HTERT RPE-1 (cell line): ENCODE results near the gene CD83.

ENCODE experiments used
- in situ Hi-C: fragments of 300-500 bp; cut with MboI; formaldehyde crosslinking; loops from 4 replicates; pipeline ENCODE4 v1.14.3; 2020; ENCODE audit warnings: low sequenced_read_pairs

Gene CD83

DNA sequence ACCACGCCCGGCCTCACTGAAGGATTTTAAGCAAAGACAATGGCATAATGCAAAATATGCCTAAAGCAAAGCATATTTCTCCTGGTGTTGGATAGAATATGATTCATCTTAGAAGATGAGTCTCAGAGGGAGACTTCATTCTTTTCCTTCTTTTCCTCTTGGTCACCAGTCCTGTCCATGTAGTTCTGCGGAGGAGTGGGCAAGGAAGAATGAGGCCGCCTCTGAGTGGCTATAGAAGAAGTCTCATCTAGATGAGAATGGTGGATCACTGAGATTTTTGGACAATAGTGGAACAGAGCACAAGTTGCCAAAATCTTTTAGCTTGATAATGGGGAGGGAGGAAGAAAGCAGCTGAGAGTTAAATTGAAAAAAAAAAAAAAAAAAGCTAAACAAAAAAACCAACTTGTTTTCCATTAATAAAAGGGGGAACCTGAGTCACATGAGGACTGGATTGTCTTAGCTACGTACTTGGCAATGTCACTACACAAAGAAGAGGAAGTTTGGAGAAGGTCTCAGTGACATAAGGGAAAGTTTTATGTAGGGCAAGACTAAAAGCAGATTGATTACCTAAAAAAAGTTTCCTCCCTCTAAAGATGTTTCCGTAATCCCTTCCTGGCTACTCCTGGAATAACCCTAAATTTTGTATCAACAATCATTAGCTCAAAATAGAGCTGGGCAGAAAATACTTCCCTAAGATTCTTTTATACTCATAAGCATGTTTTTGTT lies 6.0 kb downstream of the CD83 start:
- in situ Hi-C loops: no loop called here

DNA sequence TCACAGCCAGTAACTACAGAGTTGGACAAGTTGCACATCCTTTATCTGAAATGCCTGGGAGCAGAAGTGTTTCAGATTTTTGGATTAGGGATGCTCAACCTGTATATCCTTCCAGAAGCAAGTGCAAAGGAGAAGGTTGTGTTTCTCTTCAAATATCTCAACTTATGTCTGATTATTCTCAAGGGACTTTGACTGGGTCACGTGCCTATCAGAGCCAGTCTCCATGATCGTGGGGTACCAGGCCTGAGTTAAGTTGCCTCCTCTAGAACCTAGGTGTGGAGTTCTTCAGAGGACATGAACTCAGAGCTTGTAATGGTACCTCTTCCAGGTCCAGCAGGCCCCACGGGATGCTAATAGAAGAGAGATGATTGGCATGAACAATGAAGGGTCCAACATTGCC lies 7.8 kb downstream of the CD83 start:
- in situ Hi-C loops: no loop called here

DNA sequence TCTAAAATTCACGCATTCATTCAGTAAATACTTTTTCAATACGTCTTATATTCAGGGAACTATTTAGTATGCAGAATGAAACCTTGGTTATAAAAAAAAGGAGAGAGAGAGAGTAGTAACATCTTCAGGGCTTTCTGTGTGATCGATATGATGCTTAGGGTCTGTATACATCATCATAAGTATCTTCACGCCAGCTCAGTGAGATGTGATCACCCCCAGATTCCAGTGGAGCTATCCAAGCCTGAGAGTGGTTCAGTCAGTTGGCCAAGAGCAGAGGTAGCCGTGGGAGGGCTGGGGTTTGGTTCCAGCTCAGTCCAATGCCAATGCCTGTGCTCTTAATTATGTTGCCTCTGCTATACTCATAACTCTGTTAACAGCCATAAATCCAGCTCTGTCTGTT lies 8.6 kb downstream of the CD83 start:
- in situ Hi-C loops: no loop called here

- in situ Hi-C loops: no loop called here
Measured at GRCh38 chr6:14127611-14128010, 10.0 kb downstream of the CD83 start.

- in situ Hi-C loops: no loop called here
Measured at GRCh38 chr6:14128012-14128411, 10.4 kb downstream of the CD83 start.

DNA sequence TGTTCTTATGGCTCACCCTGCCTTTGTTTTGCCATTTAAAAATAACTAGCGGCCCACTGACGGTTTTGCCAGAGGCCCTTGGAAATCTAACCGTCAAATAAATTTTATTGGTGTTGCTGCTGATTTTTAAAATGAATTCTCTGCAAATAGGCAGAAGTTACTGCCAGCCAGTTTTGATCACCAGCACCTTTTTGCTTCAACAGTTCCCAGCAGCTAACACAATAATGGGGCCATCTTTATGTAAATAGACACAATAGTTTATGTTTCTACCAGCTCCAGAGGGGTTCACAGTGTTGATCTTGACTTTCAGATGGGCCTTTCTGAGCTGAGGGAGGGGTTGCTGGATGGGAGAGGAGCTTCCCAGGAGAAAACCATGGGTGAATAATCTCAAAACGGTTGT lies 11.2 kb downstream of the CD83 start:
- in situ Hi-C loops: no loop called here

DNA sequence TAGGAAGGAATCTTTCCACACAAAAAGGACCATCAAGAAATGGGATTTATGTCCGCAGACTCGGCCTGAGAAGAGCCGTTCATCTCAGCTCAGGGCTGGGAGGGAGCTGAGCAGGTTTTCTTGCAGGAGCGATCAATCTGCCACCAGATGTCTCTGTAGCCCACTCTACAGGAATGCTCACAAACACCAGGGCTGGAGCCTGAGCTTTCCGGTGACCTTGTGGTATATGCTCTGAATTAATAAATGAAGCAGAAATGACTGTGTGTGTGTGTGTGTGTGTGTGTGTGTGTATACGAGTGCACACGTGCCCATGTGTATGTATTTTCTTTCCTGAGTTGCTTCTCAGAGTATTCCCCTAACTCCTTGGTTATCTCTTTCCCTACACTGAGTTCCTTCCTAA lies 12.0 kb downstream of the CD83 start:
- in situ Hi-C loops: no loop called here

GRCh38 chr6:14130435-14131075 lies 13.0 kb downstream of the CD83 start:
- in situ Hi-C loops: no loop called here

- in situ Hi-C loops: no loop called here
Measured at GRCh38 chr6:14131579-14131978, 14.0 kb downstream of the CD83 start.

DNA sequence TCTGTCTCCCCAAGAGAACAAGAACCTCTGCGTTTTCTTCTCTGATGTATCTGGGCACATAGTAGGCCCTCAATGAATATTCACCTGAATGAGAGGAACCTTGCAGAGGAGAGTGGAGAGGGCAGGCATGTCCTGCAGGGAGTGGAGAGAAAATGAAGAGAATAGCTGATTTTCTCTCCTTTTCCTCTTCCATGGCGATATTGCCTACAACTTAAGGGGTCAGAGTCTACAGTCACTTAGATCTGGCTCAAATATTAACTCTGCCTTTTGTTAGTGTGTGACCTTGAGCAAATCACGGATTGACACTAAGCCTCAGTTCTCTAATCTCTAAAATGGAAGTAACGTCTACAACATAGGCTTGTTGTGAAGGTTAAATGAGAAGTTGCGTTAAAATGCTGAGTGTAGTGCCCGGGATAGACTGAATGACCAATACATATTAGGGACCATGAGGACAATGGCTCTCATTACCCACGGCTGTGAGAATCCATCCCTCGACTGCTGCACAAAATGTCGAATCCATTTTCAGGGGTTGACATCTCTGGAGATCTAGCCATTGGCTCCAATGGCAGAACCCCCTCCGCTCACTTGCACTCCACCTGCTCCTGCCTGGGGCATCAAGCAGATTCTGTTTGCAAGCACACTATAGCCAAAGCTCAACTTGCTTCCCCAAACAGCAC lies 14.8 kb downstream of the CD83 start:
- in situ Hi-C loops: no loop called here

GRCh38 chr6:14132921-14133275 lies 15.3 kb downstream of the CD83 start:
- in situ Hi-C loops: no loop called here

GRCh38 chr6:14134211-14134910 lies 16.8 kb downstream of the CD83 start:
- in situ Hi-C loops: no loop called here

DNA sequence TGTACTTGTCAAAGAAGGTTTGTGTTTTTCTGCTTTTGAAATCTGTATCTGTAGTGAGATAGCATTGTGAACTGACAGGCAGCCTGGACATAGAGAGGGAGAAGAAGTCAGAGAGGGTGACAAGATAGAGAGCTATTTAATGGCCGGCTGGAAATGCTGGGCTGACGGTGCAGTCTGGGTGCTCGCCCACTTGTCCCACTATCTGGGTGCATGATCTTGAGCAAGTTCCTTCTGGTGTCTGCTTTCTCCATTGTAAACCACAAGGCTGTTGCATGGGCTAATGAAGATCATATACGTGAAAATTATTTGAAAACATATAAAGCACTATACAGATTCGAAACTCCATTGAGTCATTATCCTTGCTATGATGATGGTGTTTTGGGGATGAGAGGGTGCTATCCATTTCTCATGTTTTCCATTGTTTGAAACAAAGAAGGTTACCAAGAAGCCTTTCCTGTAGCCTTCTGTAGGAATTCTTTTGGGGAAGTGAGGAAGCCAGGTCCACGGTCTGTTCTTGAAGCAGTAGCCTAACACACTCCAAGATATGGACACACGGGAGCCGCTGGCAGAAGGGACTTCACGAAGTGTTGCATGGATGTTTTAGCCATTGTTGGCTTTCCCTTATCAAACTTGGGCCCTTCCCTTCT lies 18.4 kb downstream of the CD83 start:
- in situ Hi-C loops: no loop called here

DNA sequence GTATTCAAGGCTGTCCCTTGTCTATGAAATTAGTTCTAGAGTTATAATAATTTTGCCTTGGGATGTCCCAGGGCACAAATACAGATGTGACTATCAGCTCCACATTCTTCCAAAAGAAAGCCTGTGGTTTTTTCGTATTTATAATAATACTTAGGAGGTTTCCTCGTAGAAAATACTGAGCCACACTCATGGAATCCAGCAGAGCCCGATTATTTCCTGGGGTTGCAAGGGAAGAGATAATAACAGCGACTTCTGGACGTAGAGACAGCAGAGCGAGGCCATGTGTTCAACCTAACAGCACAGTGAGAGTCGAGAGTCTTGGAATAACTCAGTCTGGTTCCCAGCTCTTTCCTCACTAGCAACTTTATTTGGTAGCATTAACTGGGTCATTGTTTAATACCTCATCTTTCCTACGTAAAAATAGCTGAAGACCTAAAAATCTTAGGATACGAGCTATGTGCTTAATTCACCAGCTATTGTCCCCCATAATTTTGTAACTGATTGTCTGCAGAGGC lies 21.2 kb downstream of the CD83 start:
- in situ Hi-C loops: no loop called here

GRCh38 chr6:14141351-14142062 lies 23.9 kb downstream of the CD83 start:
- in situ Hi-C loops: no loop called here

DNA sequence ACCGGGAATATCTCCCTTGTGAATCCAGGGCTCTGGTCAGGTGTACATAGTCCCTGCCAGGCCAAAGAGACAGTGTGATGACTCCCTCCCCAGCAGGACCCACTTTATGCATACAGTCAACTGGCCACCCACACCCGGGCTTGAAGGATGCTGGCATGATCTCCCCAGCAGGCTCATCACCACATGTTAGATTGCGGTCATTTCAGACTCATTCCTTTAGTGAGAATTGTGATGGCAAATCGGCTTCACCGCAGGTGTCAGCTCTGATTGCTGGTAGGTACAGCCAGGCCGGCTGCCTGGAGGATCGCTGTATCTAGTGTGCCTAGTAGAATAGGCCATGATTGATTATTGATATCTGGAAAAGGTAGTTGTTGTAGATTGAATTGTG lies 24.5 kb downstream of the CD83 start:
- in situ Hi-C loops: no loop called here

GRCh38 chr6:14142511-14143223 lies 25.1 kb downstream of the CD83 start:
- in situ Hi-C loops: no loop called here

GRCh38 chr6:14143305-14143704 lies 25.7 kb downstream of the CD83 start:
- in situ Hi-C loops: no loop called here

DNA sequence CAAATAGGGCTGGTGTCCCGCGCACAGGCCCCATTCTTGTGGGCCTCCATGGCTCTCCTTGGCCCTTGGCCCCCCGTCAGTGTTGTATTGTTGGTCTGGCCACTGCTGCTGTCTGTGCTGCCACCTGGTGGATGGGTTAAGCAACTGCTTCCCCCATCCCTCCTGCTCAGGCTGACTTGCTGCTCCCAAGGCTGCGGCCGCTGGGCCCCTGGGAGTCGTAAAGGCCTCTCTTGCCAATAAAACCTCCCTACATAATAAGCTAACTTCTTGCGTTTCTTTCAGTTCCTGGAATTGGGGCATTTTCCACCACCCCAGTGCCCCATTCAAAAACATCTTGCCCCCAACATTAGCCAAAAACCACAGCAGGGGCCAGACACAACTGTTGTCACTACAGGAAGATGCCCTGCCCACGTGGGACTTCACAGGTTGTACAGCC lies 27.1 kb downstream of the CD83 start:
- in situ Hi-C loops: no loop called here
